ENCODE data around the gene SMYD3.

Gene SMYD3

DNA sequence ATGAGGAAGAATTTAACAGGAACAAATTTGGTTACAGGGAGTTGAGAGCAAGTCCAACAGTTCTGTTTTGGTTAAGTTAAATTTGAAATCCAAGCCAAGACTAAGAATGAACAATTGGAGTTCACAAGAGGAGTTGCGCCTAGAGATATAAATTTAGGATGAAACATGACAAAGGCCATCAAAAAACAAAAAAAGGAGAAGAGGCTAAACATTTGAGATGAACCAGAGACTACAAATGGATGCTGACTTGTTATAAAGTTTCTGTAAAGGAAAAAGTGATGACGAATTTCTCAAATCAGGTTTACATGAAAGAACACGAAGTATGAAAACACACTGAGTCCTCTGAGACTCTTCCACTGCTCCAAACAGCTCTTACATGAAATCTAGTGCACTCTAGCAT lies 575.6 kb downstream of the SMYD3 start:
- no peak for DNase-seq

DNA sequence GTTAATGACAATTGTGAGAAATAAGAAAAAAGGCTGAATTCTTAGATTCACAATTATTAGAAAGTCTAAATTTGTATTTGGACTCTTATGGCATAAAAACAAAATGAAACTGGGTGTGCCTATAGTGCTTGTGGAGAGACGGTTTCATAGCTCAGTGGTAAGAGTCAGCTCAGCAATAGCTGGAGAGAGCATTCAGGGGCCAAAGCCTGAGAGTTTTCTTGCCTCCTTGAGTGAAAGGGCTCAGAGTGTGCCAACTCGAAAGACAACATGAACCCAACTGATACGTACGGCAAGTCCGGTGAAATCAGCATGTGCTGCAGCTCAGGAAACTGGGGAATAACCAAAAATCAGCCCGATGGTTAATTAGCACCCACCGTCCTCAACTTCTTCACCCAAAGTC lies 577.9 kb downstream of the SMYD3 start:
- no peak for DNase-seq

- DNase-seq: no peak
These were observed 580.2 kb downstream of the SMYD3 start for GRCh38 chr1:245926888-245927287.

DNA sequence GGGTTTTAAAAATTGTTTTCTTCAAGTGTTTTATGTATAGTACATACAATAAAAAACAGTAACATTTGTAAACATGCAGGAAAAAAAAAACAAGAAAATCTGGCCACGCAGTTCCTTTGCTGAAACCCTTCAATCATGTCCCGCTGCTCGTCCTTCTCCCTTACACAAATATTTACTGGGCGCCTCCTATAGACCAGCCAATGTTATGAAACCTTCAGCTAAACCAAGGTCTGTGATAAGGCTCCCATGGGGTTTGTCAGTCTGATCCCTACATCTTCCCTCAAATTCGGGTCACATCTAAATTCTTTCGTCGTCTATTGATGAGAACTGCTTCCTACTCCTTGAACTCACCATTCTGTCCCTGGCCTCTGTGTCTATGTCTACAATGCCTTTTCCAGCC lies 583.9 kb downstream of the SMYD3 start:
- no peak for DNase-seq

- no peak for DNase-seq
These were observed 585.7 kb downstream of the SMYD3 start for GRCh38 chr1:245921417-245921816.

GRCh38 chr1:245917403-245917802 lies 589.7 kb downstream of the SMYD3 start:
- no peak for DNase-seq

DNA sequence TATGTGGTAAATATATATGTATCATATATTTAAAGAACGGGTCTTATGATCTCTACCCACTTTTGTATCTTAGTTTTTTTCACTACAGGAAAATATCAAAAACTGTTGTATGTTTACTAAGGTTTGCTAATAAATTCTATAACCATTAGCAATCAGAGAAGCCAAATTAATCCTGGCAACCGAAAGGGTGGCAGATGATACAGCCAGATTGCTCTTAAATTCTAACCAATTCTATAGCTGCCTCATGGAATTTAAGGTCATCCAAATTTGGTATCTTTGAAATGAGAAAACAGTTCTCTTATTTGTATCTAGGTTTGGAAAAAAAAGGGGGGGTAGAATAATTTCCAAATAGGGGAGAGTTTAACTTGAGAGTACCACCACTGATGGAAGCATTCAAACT lies 591.2 kb downstream of the SMYD3 start:
- DNase-seq: no peak

DNA sequence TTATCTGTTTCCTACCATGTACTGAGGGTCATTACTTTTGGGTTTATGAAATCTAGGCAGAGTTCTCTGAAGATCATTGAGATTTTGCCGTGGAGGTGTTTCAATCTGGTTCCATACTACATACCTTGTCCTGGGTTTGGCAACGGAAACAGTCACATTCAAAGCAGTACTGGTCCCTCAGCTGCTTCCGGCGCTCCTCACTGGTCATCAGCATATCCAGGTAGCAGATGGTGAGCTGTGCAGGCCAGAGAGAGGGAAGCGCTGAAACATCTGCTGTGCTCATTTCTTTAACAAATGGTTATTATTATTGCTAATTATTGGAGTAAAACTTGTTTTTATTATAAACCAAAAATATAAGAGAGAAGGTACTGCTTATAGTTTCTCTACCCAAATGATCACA lies 591.7 kb downstream of the SMYD3 start:
- peak; percentile 1 for DNase-seq

DNA sequence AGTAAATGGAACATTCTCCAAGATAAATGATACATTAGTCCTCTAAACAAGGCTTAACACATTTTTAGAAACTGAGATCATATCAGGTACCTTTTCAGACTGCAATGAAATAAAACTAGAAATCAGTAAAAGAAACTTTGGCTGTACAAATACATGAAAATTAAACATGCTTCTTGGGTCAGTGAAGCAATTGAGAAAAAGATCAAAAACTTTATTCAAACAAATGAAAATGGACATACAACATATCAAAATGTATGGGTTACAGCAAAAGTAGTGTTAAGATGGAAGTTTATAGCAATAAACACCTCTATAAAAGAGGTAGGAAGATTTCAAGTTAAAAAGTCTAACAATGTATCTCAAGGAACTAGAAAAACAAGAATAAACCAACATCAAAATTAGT lies 598.5 kb downstream of the SMYD3 start:
- DNase-seq: no peak

GRCh38 chr1:245906207-245906606 lies 600.9 kb downstream of the SMYD3 start:
- DNase-seq: no peak

DNA sequence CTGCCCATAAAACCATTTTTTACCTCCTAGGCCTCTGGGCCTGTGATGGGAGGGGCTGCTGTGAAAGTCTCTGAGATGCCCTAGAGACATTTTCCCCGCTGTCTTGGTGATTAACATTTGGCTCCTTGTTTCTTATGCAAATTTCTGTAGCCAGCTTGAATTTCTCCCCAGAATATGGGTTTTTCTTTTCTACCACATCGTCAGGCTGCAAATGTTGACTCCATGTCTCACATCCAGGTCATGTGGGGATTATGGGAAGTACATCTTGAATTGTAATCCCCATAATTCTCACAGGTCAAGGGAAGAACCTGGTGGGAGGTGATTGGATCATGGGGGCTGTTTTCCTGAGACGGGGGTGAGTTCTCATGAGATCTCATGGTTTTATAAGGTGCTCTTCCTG lies 603.2 kb downstream of the SMYD3 start:
- DNase-seq: no peak

DNA sequence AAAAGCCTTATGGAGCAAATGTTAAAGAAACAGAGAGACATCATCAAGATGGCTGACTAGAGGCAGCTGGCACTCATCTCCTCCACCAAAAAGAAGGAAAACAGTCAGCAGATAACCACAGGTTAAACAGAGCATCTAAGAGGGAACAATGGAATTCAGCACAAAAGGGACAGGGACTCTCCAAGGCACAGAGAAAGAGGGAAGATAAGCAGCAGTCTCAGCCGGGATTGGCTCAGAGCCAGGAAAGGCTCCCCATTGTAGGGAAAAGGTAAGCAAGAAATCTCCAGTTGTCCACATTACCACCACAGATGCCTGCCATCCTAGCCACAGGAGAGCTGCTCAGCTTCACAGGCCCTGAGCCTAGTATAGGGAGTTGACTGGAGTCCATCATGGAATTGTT lies 605.5 kb downstream of the SMYD3 start:
- DNase-seq: no peak

GRCh38 chr1:245901037-245901436 lies 606.0 kb downstream of the SMYD3 start:
- DNase-seq: no peak

- DNase-seq: no peak
These were observed 608.5 kb downstream of the SMYD3 start for GRCh38 chr1:245898581-245898980.

DNA sequence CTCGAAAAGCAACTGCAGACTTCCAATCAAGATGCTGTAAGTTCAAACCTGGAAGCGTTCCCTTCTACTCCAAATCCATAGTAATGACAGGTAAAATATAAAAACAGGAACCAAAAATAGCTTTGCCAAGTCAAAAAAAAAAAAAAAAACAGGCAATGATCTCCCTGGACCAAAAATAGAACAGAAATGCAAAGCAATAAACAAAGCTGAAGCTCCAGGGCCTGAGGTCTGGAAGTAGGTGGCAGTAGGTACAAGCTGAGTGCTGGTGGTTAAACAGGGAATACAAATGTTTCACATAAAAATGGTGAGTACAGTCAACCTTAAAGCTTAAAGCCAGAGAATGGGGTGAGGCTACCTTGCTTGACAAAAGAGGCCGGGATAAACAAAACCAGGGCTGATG lies 610.8 kb downstream of the SMYD3 start:
- DNase-seq: no peak

DNA sequence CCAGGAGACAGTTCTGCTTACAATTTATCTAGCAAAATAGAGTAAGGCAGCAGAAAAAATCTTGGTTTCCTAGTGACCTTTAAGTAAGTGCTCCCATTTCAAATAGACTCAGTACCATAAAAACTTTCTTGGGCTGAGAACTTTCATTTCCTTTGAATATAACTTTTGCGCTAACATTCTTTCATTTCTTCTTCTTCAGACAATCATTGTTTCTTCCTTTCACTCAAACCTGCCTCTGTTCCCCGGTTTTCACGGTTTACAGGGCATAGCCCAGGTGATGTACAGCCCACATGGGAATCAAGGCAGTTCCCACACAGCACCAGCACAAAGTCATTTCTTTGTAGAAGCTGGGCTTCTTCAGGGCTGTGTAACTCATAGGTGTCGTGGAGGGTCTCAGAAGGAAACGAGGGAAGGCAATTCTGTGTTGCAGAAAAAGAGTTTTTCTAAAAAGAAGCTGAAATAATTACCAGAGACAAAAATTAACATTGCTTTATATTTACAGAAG lies 611.6 kb downstream of the SMYD3 start:
- no peak for DNase-seq

GRCh38 chr1:245894843-245895242 lies 612.2 kb downstream of the SMYD3 start:
- no peak for DNase-seq

GRCh38 chr1:245893025-245893424 lies 614.1 kb downstream of the SMYD3 start:
- no peak for DNase-seq

DNA sequence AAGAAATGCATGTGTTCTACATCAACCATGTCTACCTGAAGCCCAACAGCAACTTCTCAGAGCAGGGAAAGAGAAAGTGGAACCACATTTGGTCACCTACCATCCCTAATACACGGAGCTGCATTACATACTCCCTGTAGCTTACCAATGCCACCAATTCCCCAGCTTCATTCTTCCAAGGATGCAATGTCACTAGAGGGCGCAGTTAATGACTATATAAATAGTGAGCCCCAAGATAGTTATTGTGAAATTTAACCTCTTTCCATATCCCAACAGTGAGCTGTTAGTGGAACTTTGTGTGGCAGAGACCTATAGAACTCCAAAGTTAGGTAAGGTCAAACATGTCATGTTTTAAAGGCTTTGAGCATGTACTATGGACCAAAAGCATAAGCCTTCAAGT lies 618.3 kb downstream of the SMYD3 start:
- no peak for DNase-seq

DNA sequence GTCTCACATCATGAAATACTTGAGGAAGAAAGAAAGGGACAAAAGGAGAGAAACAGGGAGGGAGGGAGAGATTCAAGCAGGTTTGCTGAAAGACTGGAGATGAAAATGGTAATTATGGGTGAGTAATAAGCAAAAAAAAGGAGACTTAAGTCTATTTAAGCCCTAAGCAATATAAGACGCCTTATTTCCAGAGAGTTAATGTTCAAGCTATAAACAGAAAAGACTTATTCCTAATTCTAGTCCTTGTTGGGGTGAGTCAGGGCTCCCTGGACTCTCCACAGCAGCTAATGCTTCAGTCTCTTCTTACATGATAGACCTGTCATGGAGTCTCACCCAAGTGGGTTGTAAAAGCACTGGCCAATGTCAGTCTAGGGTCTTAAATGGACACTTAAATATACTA lies 619.2 kb downstream of the SMYD3 start:
- no peak for DNase-seq

DNA sequence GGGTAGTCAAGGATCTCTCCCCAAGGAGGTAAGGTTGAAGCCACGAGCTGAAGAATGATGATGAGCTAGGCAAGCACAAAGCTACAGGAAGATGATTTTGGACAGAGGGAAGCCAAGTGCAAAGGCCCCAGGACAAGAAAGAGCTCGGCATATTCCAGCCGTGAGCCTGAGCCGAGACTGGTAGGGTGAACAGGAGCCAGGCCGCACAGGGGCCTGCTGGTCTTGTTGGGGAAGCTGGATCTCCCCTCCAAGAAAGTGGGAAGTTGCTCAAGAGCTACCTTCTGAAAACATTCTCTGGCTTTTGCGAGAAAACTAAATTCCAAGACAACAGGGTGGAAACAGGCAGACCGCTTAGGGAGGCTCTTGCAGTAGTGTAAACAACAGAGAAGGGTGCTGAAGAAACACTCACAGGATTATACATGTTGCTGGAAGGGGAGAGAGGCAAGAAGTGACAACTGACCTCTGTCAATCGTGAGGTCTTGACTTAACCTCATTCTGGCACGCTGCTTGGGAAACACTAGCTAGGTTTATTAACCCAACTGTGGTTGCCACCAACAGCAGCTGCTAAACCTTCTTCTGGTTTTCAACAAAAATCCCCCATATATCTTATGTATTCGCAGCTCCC lies 625.2 kb downstream of the SMYD3 start:
- DNase-seq: no peak

DNA sequence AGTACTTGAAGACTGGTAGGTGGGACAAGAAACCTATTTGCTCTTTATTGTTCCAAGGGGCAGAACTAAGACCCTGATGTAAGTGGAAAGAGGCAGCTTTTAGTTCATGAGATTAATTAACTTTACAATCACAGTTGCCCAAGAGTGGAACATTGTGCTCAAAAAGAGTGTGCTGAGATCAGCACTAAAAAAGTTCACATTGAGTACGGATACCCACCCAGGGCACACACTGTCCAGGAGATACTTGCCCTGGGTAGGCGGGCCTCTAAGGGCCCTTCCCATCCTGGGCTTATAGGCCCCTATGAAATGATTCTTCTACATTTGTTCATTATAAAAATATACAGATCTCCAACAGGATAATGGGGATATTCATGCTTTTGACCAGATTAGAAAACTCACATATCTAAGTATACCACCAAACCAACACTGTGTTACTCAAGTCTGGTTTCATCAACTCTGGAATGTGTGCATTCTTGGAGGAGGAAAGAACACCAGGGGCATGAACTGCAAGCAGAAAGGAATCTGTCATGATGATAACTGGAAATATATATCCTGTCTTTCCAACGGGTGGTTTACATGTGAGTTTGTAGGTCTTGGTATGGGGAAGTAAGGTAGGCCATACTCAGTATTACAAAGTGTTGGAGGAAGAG lies 626.2 kb downstream of the SMYD3 start:
- DNase-seq: no peak

- DNase-seq: no peak
These were observed 628.0 kb downstream of the SMYD3 start for GRCh38 chr1:245879091-245879490.

GRCh38 chr1:245878585-245878984 lies 628.5 kb downstream of the SMYD3 start:
- DNase-seq: no peak

- DNase-seq: no peak
These were observed 629.1 kb downstream of the SMYD3 start for GRCh38 chr1:245877976-245878375.

All from NCI-H2171 (cell line).